Activated T-helper 1 cell treated with anti-CD3 and anti-CD28 coated beads, Interleukin-12 subunit alpha, Interleukin-12 subunit beta, Interleukin-2, Interleukin-4 antibody, amounts not matched to agents 30 ng/mL and 10 ng/mL and 1 ng/mL, durations not matched to agents 14 hours and 24 hours and 36 hours (primary cell): Measurements from ENCODE around the gene BCL7C. TPM values are rescaled to one million over a fixed set of nuclear protein-coding genes. Genes with fewer than 3 reads are reported as not detected.
"Not testable (repeated sequence)": the region's sequence is repeated elsewhere in the genome, so short reads cannot be mapped to it uniquely, and the experiment has no call there.

Experiments
- DNase-seq: peaks from one replicate; pipeline ENCODE4 v3.0.0; 2021; ENCODE audit warnings: low spot score
- H3K27ac Mint-ChIP-seq: one replicate; pipeline ENCODE4 v1.8.0; 2021; ENCODE audit warnings: mild to moderate bottlenecking, mixed read lengths
- H3K27me3 Mint-ChIP-seq: one replicate; pipeline ENCODE4 v1.8.0; 2022; ENCODE audit warnings: mild to moderate bottlenecking, moderate library complexity, mixed read lengths; ENCODE audit not compliant: insufficient read depth
- H3K36me3 Mint-ChIP-seq: one replicate; pipeline ENCODE4 v1.8.0; 2021; ENCODE audit warnings: low read depth, mixed read lengths
- H3K4me1 Mint-ChIP-seq: one replicate; pipeline ENCODE4 v1.8.0; 2021; ENCODE audit warnings: low read depth, mixed read lengths
- H3K4me3 Mint-ChIP-seq: one replicate; pipeline ENCODE4 v1.8.0; 2021; ENCODE audit warnings: mild to moderate bottlenecking, moderate library complexity, mixed read lengths
- H3K9me3 Mint-ChIP-seq: one replicate; pipeline ENCODE4 v1.8.0; 2021; ENCODE audit warnings: mixed read lengths
- intact Hi-C: fragments of 100-400 bp; cut with micrococcal nuclease; formaldehyde crosslinking; loops from one replicate; pipeline ENCODE4 v1.15.1; 2024
- total RNA-seq: library from RNA; stranded (reverse); gene quantifications from 2 replicates; pipeline ENCODE4 v1.2.3, GENCODE V29; 2022

BCL7C gene
- total RNA-seq, 1 donor from 2014 or later = 23.1 TPM

GRCh38 chr16:30899794-30900193 lies 5.9 kb upstream of the BCL7C start:
- Mint-ChIP-seq H3K27ac (no peak overlapping the region), H3K27me3 (no peaks in the 10 kb centered on the region), H3K4me1 (peaks cover 52% of the 10 kb centered on the region)

GRCh38 chr16:30896889-30897733 lies 3.2 kb upstream of the BCL7C start:
- peaks cover 53% of the 10 kb centered on the region for H3K4me1 Mint-ChIP-seq
- no peaks in the 10 kb centered on the region for H3K27me3 Mint-ChIP-seq
- no peaks in the 10 kb centered on the region for H3K36me3 Mint-ChIP-seq
- H3K27ac Mint-ChIP-seq = peak overlapping the region; percentile 73
- H3K9me3 Mint-ChIP-seq = no peaks in the 10 kb centered on the region
- peak overlapping the region; percentile 53 for H3K4me3 Mint-ChIP-seq
- DNase-seq = peak; percentile 74
- intact Hi-C loops = loop anchor here (1.0 to 5.0 kb wide), 7 partner anchors 25 to 198 kb away; partner anchors contain the start of genes CFAP119, PHKG2, RNF40 and SRCAP

More at GRCh38 chr16:30899794-30900193, 5.9 kb upstream of the BCL7C start:
- no peak for DNase-seq
- intact Hi-C loops = loop anchor here (5.0 kb wide), 2 partner anchors 137 to 152 kb away; partner anchors contain the start of genes CFAP119, PHKG2 and RNF40
- Mint-ChIP-seq H3K4me3 (no peak overlapping the region), H3K9me3 (peaks cover 4% of the 10 kb centered on the region), H3K36me3 (no peaks in the 10 kb centered on the region)

DNA sequence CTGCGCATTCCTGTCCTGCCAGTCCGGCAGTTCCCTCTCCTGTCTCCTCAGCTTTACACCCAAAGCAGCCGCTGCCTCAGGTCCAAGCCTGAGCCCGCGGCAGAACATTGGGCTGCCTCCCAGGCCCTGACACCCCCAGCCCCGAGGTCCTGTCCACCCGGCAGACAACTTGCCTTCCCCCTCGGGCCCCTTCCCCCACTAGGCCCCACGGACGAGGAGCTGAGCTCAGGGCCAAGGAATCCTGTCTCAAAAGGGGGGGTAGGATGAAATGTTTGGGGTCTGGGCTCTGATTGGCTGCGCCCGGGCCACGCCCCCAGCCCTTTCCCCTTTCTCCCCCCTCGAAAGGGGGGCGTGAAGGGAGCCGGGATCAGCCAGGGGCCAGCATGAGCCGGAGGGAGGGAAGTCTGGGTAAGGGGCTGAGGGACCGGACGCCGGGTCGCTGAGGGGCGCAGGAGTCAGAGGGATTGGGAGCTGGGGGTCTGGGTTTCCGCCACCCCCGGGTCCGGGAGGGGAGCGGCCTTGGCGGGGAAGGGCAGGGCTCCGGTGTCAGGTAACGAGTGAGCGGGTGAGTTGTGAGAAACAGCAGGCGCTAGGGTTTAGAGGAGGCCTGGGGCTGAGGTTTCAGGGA lies 2.5 kb upstream of the BCL7C start, which contains the start of gene CTF1:
Gene CTF1, plus strand, starts transcription at position 354 of the 628 bp plus-strand sequence. Its CDS starts 30 bp downstream, at position 384.
- peak within 1 kb of the TSS; percentile 53 for H3K4me3 Mint-ChIP-seq
- intact Hi-C loops = loop anchor here (5.0 kb wide), 2 partner anchors 134 to 149 kb away; partner anchors contain the start of genes CFAP119, PHKG2 and RNF40
- peaks cover 50% of the 10 kb centered on the region for H3K4me1 Mint-ChIP-seq
- H3K9me3 Mint-ChIP-seq = no peaks in the 10 kb centered on the region
- no peaks in the 10 kb centered on the region for H3K27me3 Mint-ChIP-seq
- H3K27ac Mint-ChIP-seq = peak within 1 kb of the TSS; percentile 73
- peaks cover 2% of the 10 kb centered on the region for H3K36me3 Mint-ChIP-seq
- DNase-seq = no peak

- intact Hi-C loops = loop anchor here (5.0 kb wide), 2 partner anchors 133 to 148 kb away; partner anchors contain the start of genes CFAP119, PHKG2 and RNF40
- DNase-seq = no peak
- Mint-ChIP-seq H3K4me1 (peaks cover 44% of the 10 kb centered on the region), H3K9me3 (no peaks in the 10 kb centered on the region), H3K4me3 (peak overlapping the region; percentile 3), H3K27ac (peak overlapping the region; percentile 5), H3K36me3 (peaks cover 6% of the 10 kb centered on the region), H3K27me3 (no peaks in the 10 kb centered on the region)
These were observed 1.9 kb upstream of the BCL7C start for GRCh38 chr16:30895627-30896260.

- intact Hi-C loops = loop anchor here (1.0 to 5.0 kb wide), 4 partner anchors 8 to 147 kb away; partner anchors contain the start of genes CFAP119, PHKG2 and RNF40
- H3K27ac Mint-ChIP-seq = peak overlapping the region; percentile 78
- H3K4me1 Mint-ChIP-seq = peaks cover 39% of the 10 kb centered on the region
- peaks cover 8% of the 10 kb centered on the region for H3K36me3 Mint-ChIP-seq
- no peak for DNase-seq
- H3K4me3 Mint-ChIP-seq = peak overlapping the region; percentile 74
- H3K27me3 Mint-ChIP-seq = no peaks in the 10 kb centered on the region
- H3K9me3 Mint-ChIP-seq = no peaks in the 10 kb centered on the region
These were observed 877 bp upstream of the BCL7C start for GRCh38 chr16:30894540-30895368.

GRCh38 chr16:30893417-30893743 lies 497 bp downstream of the BCL7C start:
- no peaks in the 10 kb centered on the region for H3K9me3 Mint-ChIP-seq
- peak overlapping the region; percentile 92 for H3K4me3 Mint-ChIP-seq
- peak overlapping the region; percentile 75 for H3K27ac Mint-ChIP-seq
- H3K27me3 Mint-ChIP-seq = no peaks in the 10 kb centered on the region
- peaks cover 13% of the 10 kb centered on the region for H3K36me3 Mint-ChIP-seq
- peaks cover 39% of the 10 kb centered on the region for H3K4me1 Mint-ChIP-seq
- no peak for DNase-seq
- intact Hi-C loops = no loop called here

GRCh38 chr16:30892670-30893416 lies 1.0 kb downstream of the BCL7C start:
- intact Hi-C loops = no loop called here
- Mint-ChIP-seq H3K27me3 (no peaks in the 10 kb centered on the region), H3K4me1 (peaks cover 39% of the 10 kb centered on the region), H3K36me3 (peaks cover 13% of the 10 kb centered on the region), H3K27ac (peak overlapping the region; percentile 75), H3K9me3 (no peaks in the 10 kb centered on the region), H3K4me3 (peak overlapping the region; percentile 92)
- DNase-seq = no peak

DNA sequence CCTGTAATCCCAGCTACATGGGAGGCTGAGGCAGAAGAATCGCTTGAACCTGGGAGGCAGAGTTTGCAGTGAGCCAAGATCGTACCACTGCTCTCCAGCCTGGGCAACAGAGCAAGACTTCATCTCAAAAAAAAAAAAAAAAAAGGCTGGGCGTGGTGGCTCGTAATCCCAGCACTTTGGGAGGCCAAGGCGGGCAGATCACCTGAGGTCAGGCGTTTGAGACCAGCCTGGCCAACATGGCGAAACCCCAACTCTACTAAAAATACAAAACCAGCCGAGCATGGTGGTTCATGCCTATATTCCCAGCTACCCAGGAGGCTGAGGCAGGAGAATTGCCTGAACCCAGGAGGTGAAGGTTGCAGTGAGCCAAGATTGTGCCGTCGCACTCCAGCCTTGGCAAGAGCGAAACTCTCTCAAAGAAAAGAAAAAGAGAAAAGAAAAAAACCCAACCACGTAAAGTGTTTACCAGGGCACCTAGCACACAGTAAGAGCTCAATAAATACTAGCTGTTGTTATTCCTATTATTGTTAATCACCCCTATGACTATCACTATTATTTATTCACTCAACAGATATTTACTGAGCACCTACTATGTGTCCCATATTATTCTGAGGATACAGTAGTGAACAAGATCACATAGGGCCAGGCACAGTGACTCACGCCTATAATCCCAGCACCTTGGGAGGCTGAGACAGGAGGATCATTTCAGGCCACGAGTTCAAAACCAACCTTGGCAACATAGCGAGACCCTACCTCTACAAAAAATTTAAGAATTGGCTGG lies 2.6 kb downstream of the BCL7C start:
- H3K4me1 Mint-ChIP-seq = peaks cover 36% of the 10 kb centered on the region
- H3K36me3 Mint-ChIP-seq = peaks cover 16% of the 10 kb centered on the region
- H3K9me3 Mint-ChIP-seq, intact Hi-C loops, DNase-seq, H3K27ac Mint-ChIP-seq, H3K27me3 Mint-ChIP-seq: not testable (repeated sequence)
- peak overlapping the region; percentile 28 for H3K4me3 Mint-ChIP-seq

- Mint-ChIP-seq H3K9me3 (no peaks in the 10 kb centered on the region), H3K4me1 (peaks cover 27% of the 10 kb centered on the region), H3K36me3 (peaks cover 20% of the 10 kb centered on the region), H3K27ac (no peak overlapping the region), H3K27me3 (no peaks in the 10 kb centered on the region), H3K4me3 (no peak overlapping the region)
- no peak for DNase-seq
- intact Hi-C loops = no loop called here
These were observed 4.2 kb downstream of the BCL7C start for GRCh38 chr16:30889721-30890120.

GRCh38 chr16:30888856-30889499 lies 4.9 kb downstream of the BCL7C start:
- no peak for DNase-seq
- no peak overlapping the region for H3K27ac Mint-ChIP-seq
- H3K4me1 Mint-ChIP-seq = peaks cover 23% of the 10 kb centered on the region
- H3K27me3 Mint-ChIP-seq = no peaks in the 10 kb centered on the region
- H3K36me3 Mint-ChIP-seq = peaks cover 21% of the 10 kb centered on the region
- no peak overlapping the region for H3K4me3 Mint-ChIP-seq
- intact Hi-C loops = no loop called here
- H3K9me3 Mint-ChIP-seq = no peaks in the 10 kb centered on the region

- intact Hi-C loops = no loop called here
These were observed 6.0 kb downstream of the BCL7C start for GRCh38 chr16:30887927-30888326.

More at GRCh38 chr16:30887927-30888326, 6.0 kb downstream of the BCL7C start:
- peaks cover 22% of the 10 kb centered on the region for H3K4me1 Mint-ChIP-seq
- DNase-seq = no peak
- peaks cover 22% of the 10 kb centered on the region for H3K36me3 Mint-ChIP-seq
- H3K27ac Mint-ChIP-seq = no peak overlapping the region
- H3K4me3 Mint-ChIP-seq = no peak overlapping the region
- no peaks in the 10 kb centered on the region for H3K9me3 Mint-ChIP-seq
- H3K27me3 Mint-ChIP-seq = no peaks in the 10 kb centered on the region
